ENCODE data around the gene SKOR1. TPM values are rescaled to one million over a fixed set of nuclear protein-coding genes. Genes with fewer than 3 reads are reported as not detected.
A peak's percentile ranks its signal among the peaks of the same experiment; 100 is the strongest.

Gene SKOR1
- total RNA-seq, 1 donor from 2014 or later = not detected

GRCh38 chr15:67828278-67828968 lies 3.1 kb downstream of the SKOR1 start:
- H3K27me3 ChIP-seq = peaks cover 64% of the 10 kb centered on the region
- H3K27ac ChIP-seq = no peak overlapping the region
- H3K4me3 ChIP-seq = peak overlapping the region; percentile 22 to 38
- peaks cover 5 to 37% of the 10 kb centered on the region in 2 donors for H3K4me1 ChIP-seq
- DNase-seq (ENCODE audit: low spot score in 2 of 2) = no peak
- intact Hi-C loops (cut with DNase I) = no loop called here
- H3K36me3 ChIP-seq = no peaks in the 10 kb centered on the region
- no peaks in the 10 kb centered on the region for H3K9me3 ChIP-seq
- TF ChIP-seq CTCF (IDR thresholded peaks at IDR 0.05) = no peak

GRCh38 chr15:67828969-67829646 lies 3.8 kb downstream of the SKOR1 start:
- H3K4me1 ChIP-seq = peaks cover 5 to 43% of the 10 kb centered on the region in 2 donors
- intact Hi-C loops (cut with DNase I) = no loop called here
- DNase-seq (ENCODE audit: low spot score in 2 of 2) = no peak
- no peak overlapping the region for H3K27ac ChIP-seq
- no peaks in the 10 kb centered on the region for H3K36me3 ChIP-seq
- peaks cover 61% of the 10 kb centered on the region for H3K27me3 ChIP-seq
- TF ChIP-seq CTCF (IDR thresholded peaks at IDR 0.05) = no peak
- H3K9me3 ChIP-seq = no peaks in the 10 kb centered on the region
- no peak overlapping the region for H3K4me3 ChIP-seq

- Histone ChIP-seq H3K27ac (no peak overlapping the region), H3K27me3 (peaks cover 60% of the 10 kb centered on the region), H3K4me3 (no peak overlapping the region), H3K9me3 (no peaks in the 10 kb centered on the region), H3K36me3 (no peaks in the 10 kb centered on the region), H3K4me1 (peaks cover 10 to 49% of the 10 kb centered on the region in 2 donors)
- intact Hi-C loops (cut with DNase I) = loop anchor here (10.0 kb wide), 1 partner anchor 885 kb away; no protein-coding TSS in a partner anchor
- TF ChIP-seq CTCF (IDR thresholded peaks at IDR 0.05) = no peak
- DNase-seq (ENCODE audit: low spot score in 2 of 2) = no peak
Observed at GRCh38 chr15:67829647-67830504, 4.6 kb downstream of the SKOR1 start.

GRCh38 chr15:67831363-67831762 lies 6.1 kb downstream of the SKOR1 start:
- H3K36me3 ChIP-seq = no peaks in the 10 kb centered on the region
- peaks cover 15 to 50% of the 10 kb centered on the region in 2 donors for H3K4me1 ChIP-seq
- no peak for DNase-seq (ENCODE audit: low spot score in 2 of 2)
- no peak for TF ChIP-seq CTCF (IDR thresholded peaks at IDR 0.05)
- H3K4me3 ChIP-seq = no peak overlapping the region
- H3K27me3 ChIP-seq = peaks cover 62% of the 10 kb centered on the region
- intact Hi-C loops (cut with DNase I) = loop anchor here (10.0 kb wide), 1 partner anchor 887 kb away; no protein-coding TSS in a partner anchor
- H3K9me3 ChIP-seq = no peaks in the 10 kb centered on the region
- no peak overlapping the region for H3K27ac ChIP-seq

DNA sequence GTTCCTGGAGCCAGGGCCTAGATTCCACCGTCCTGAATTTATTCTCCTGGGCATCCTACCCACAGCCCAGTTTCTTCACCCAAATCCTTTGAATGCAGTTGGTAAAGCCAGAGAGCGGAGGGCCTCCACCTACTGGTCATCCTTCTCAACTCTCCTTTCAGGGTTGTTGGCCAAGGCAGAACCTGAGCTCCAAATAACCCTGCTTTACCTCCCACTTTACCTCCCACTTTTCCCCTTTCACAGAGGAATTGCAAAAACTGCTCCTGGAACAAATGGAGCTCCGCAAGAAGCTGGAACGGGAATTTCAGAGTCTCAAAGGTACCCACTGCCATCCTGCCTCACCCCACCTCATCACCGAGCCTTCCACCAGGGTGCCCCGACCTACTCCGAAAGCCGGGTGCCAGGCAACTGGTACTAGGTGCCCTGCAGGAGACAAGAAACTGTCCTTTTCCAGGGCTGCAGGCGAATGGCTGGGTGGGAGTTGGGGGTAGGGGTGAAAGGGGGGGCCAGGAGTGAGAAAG lies 6.8 kb downstream of the SKOR1 start:
- no peaks in the 10 kb centered on the region for H3K36me3 ChIP-seq
- H3K27me3 ChIP-seq = peaks cover 55% of the 10 kb centered on the region
- H3K9me3 ChIP-seq = no peaks in the 10 kb centered on the region
- TF ChIP-seq CTCF (IDR thresholded peaks at IDR 0.05) = no peak
- DNase-seq (ENCODE audit: low spot score in 2 of 2) = no peak
- no peak overlapping the region for H3K4me3 ChIP-seq
- H3K4me1 ChIP-seq = peaks cover 15 to 45% of the 10 kb centered on the region in 2 donors
- no peak overlapping the region for H3K27ac ChIP-seq
- intact Hi-C loops (cut with DNase I) = loop anchor here (10.0 kb wide), 1 partner anchor 887 kb away; no protein-coding TSS in a partner anchor

Data from ascending aorta (tissue), 2 donors.